Osteocyte (in vitro differentiated cells): ENCODE data around the gene CIROP. TPM values are rescaled to one million over a fixed set of nuclear protein-coding genes. Genes with fewer than 3 reads are reported as not detected.

Experiments used
- DNase-seq: peaks from one replicate; pipeline ENCODE4 v3.0.0; 2021; ENCODE audit warnings: mixed read lengths; ENCODE audit not compliant: unreplicated experiment; ENCODE audit errors: extremely low spot score
- H3K27ac Mint-ChIP-seq: one replicate; pipeline ENCODE4 v1.8.0; 2021; ENCODE audit warnings: mild to moderate bottlenecking, mixed read lengths; ENCODE audit not compliant: unreplicated experiment
- H3K27me3 Mint-ChIP-seq: one replicate; pipeline ENCODE4 v1.8.0; 2021; ENCODE audit warnings: mixed read lengths; ENCODE audit not compliant: unreplicated experiment
- H3K36me3 Mint-ChIP-seq: one replicate; pipeline ENCODE4 v1.8.0; 2021; ENCODE audit warnings: mixed read lengths; ENCODE audit not compliant: unreplicated experiment
- H3K4me1 Mint-ChIP-seq: one replicate; pipeline ENCODE4 v1.8.0; 2021; ENCODE audit warnings: mixed read lengths; ENCODE audit not compliant: unreplicated experiment
- H3K4me3 Mint-ChIP-seq: one replicate; pipeline ENCODE4 v1.8.0; 2021; ENCODE audit warnings: mild to moderate bottlenecking, moderate library complexity, mixed read lengths; ENCODE audit not compliant: unreplicated experiment
- H3K9me3 Mint-ChIP-seq: one replicate; pipeline ENCODE4 v1.8.0; 2021; ENCODE audit warnings: mixed read lengths; ENCODE audit not compliant: unreplicated experiment
- CTCF ChIP-seq: fragments of 200-600 bp; sonication (generic); IDR thresholded peaks from 2 replicates; pipeline ENCODE4 v1.5.0; 2021; ENCODE audit warnings: antibody characterized with exemption, mild to moderate bottlenecking, moderate library complexity
- total RNA-seq: library from RNA; stranded (reverse); gene quantifications from 2 replicates; pipeline ENCODE4 v1.2.1, GENCODE V29; 2021

CIROP gene
- total RNA-seq, 1 donor from 2014 or later, result not detected

GRCh38 chr14:23117371-23118020, 12.7 kb upstream of the CIROP start:
- H3K36me3 Mint-ChIP-seq, result no peaks in the 10 kb centered on the region
- no peak overlapping the region for H3K4me3 Mint-ChIP-seq
- TF ChIP-seq CTCF, result no peak
- peaks cover 35% of the 10 kb centered on the region for H3K4me1 Mint-ChIP-seq
- H3K27me3 Mint-ChIP-seq, result no peaks in the 10 kb centered on the region
- H3K9me3 Mint-ChIP-seq, result no peaks in the 10 kb centered on the region
- DNase-seq, result no peak
- no peak overlapping the region for H3K27ac Mint-ChIP-seq

- no peaks in the 10 kb centered on the region for H3K9me3 Mint-ChIP-seq
- H3K4me3 Mint-ChIP-seq, result no peak overlapping the region
- TF ChIP-seq CTCF, result no peak
- H3K4me1 Mint-ChIP-seq, result peaks cover 29% of the 10 kb centered on the region
- H3K27ac Mint-ChIP-seq, result no peak overlapping the region
- H3K36me3 Mint-ChIP-seq, result no peaks in the 10 kb centered on the region
- H3K27me3 Mint-ChIP-seq, result no peaks in the 10 kb centered on the region
- no peak for DNase-seq
Observed at GRCh38 chr14:23115918-23116317, 11.1 kb upstream of the CIROP start.

- Mint-ChIP-seq H3K9me3 (no peaks in the 10 kb centered on the region), H3K4me3 (peak overlapping the region; percentile 47), H3K27me3 (no peaks in the 10 kb centered on the region), H3K36me3 (no peaks in the 10 kb centered on the region), H3K27ac (peak overlapping the region; percentile 71), H3K4me1 (peaks cover 28% of the 10 kb centered on the region)
- no peak for TF ChIP-seq CTCF
- no peak for DNase-seq
Observed at GRCh38 chr14:23115039-23115731, 10.4 kb upstream of the CIROP start.

GRCh38 chr14:23114669-23115038, 9.9 kb upstream of the CIROP start:
- Mint-ChIP-seq H3K4me3 (no peak overlapping the region), H3K36me3 (no peaks in the 10 kb centered on the region), H3K27ac (peak overlapping the region; percentile 71), H3K9me3 (no peaks in the 10 kb centered on the region), H3K27me3 (no peaks in the 10 kb centered on the region), H3K4me1 (peaks cover 28% of the 10 kb centered on the region)
- no peak for DNase-seq
- no peak for TF ChIP-seq CTCF

GRCh38 chr14:23114120-23114458, 9.3 kb upstream of the CIROP start:
- Mint-ChIP-seq H3K9me3 (no peaks in the 10 kb centered on the region), H3K4me1 (peaks cover 27% of the 10 kb centered on the region), H3K27ac (no peak overlapping the region), H3K36me3 (no peaks in the 10 kb centered on the region), H3K4me3 (no peak overlapping the region), H3K27me3 (no peaks in the 10 kb centered on the region)
- TF ChIP-seq CTCF, result no peak
- DNase-seq, result no peak
